K562 (cell line): ENCODE measurements around the gene BAIAP3. TPM values are rescaled to one million over a fixed set of nuclear protein-coding genes. Genes with fewer than 3 reads are reported as not detected.
A peak's percentile ranks its signal among the peaks of the same experiment; 100 is the strongest.

Experiments used
- ATAC-seq: fragments of 200-7000 bp; cut with Tn5 transposase; 3 replicates; pipeline ENCODE4 v1.9.1; 2020; ENCODE audit warnings: moderate library complexity
- BruUV-seq: library from RNA; stranded (reverse); fragments of 400-500 nt; replicated peaks from 2 replicates; lab custom pipeline; 2021; lab: Mats Ljungman, UMichigan
- CTCF ChIA-PET: fragments of 300-600 bp; formaldehyde crosslinking; extraction: SDS; loops from one replicate; lab custom pipeline; 2021; ENCODE audit warnings: low intra/inter-chr PET ratio; lab: Yijun Ruan, JAX
- POLR2A ChIA-PET: fragments of 300-600, 350-650 bp; sonication (Branson Sonifier 250); formaldehyde crosslinking; extraction: SDS; loops from one replicate; lab custom pipeline; 2021; ENCODE audit warnings: antibody characterized with exemption, inconsistent platforms; lab: Yijun Ruan, JAX
- DNase-seq, 4 experiments: peaks; one replicate each; pipeline versions ENCODE4 v3.0.0 to v3.0.0-alpha.2; 2011 to 2018; ENCODE audit warnings: low spot score in 3 of 4, mixed read lengths in 3 of 4; ENCODE audit errors: extremely low read depth in 1 of 4
- FAIRE-seq: peaks from 2 replicates; lab custom pipeline; 2011; peaks lifted over from hg19 to GRCh38; lab: Jason Lieb, UNC
- H2AFZ ChIP-seq: 2 replicates; pipeline ENCODE4 v1.6.0; 2011; ENCODE audit warnings: low read depth, low read length, control low read depth, inconsistent platforms
- H3K27ac ChIP-seq: fragments of 200-600 bp; 3 replicates; pipeline ENCODE4 v1.8.0; 2011; ENCODE audit warnings: low read depth, mild to moderate bottlenecking, control low read depth, inconsistent platforms, low read length, moderate library complexity, mixed read lengths; ENCODE audit errors: extremely low read depth
- H3K27me3 ChIP-seq, 2 experiments: fragments of 300-600 bp in 1 of 2; 2 replicates in 1 of 2; 3 replicates in 1 of 2; pipeline versions ENCODE4 v1.6.0 to v1.8.0; 2011; ENCODE audit warnings: inconsistent platforms in 2 of 2, low read length in 2 of 2, mild to moderate bottlenecking in 1 of 2, mixed read lengths in 1 of 2, moderate library complexity in 1 of 2; ENCODE audit not compliant: control insufficient read depth in 2 of 2, insufficient read depth in 2 of 2
- H3K36me3 ChIP-seq: fragments of 300-600 bp; 3 replicates; pipeline ENCODE4 v1.8.0; 2011; ENCODE audit warnings: mild to moderate bottlenecking, low read length, inconsistent platforms; ENCODE audit not compliant: control insufficient read depth, insufficient read depth
- H3K4me1 ChIP-seq, 2 experiments: fragments of 200-600 bp in 1 of 2; replicated peaks in 1 of 2; 2 replicates in 1 of 2; 3 replicates in 1 of 2; pipeline versions ENCODE4 v1.5.1 to v1.8.0; 2011; ENCODE audit warnings: inconsistent platforms in 2 of 2, low read length in 2 of 2, mild to moderate bottlenecking in 1 of 2, mixed read lengths in 1 of 2, moderate library complexity in 1 of 2; ENCODE audit not compliant: control insufficient read depth in 2 of 2, insufficient read depth in 2 of 2
- H3K4me2 ChIP-seq: 2 replicates; pipeline ENCODE4 v1.6.1; 2011; ENCODE audit warnings: low read length, control low read depth, inconsistent platforms, mixed read lengths; ENCODE audit not compliant: insufficient read depth
- H3K4me3 ChIP-seq: fragments of 200-600 bp; sonication (generic), shearing (Covaris generic); 2 replicates; pipeline ENCODE4 v1.5.1; 2016; ENCODE audit warnings: control low read depth, inconsistent platforms
- H3K79me2 ChIP-seq: fragments of 200-600 bp; 3 replicates; pipeline ENCODE4 v1.8.0; 2011; ENCODE audit warnings: low read length, inconsistent platforms; ENCODE audit not compliant: control insufficient read depth, insufficient read depth
- H3K9ac ChIP-seq, 2 experiments: 2 replicates each; pipeline versions ENCODE4 v1.6.0 to v1.6.1; 2011; ENCODE audit warnings: low read depth in 2 of 2, low read length in 2 of 2, control low read depth in 1 of 2, inconsistent platforms in 1 of 2, mild to moderate bottlenecking in 1 of 2, mixed read lengths in 1 of 2; ENCODE audit not compliant: insufficient read depth in 1 of 2
- H3K9me1 ChIP-seq: one replicate; pipeline ENCODE4 v1.6.0; 2011; ENCODE audit warnings: inconsistent platforms, mild to moderate bottlenecking, low read length, moderate library complexity; ENCODE audit not compliant: control insufficient read depth, insufficient read depth
- H3K9me3 ChIP-seq: replicated peaks from 2 replicates; pipeline ENCODE4 v1.5.1; 2011; ENCODE audit warnings: low read depth, low read length, inconsistent platforms; ENCODE audit not compliant: control insufficient read depth, insufficient read depth
- H4K20me1 ChIP-seq: replicated peaks from 2 replicates; pipeline ENCODE4 v1.6.1; 2011; ENCODE audit warnings: low read length, inconsistent platforms, mixed read lengths; ENCODE audit not compliant: control insufficient read depth, insufficient read depth
- NR2C2 ChIP-seq, 2 experiments: fragments of 200-800 bp in 1 of 2; sonication (Bioruptor generic) in 1 of 2; sonication (generic) in 1 of 2; formaldehyde crosslinking in 1 of 2; IDR thresholded peaks; 2 replicates each; pipeline versions ENCODE4 v1.6.1 to v1.8.0; 2016 to 2022; ENCODE audit warnings: mild to moderate bottlenecking in 1 of 2, missing compliant biosample characterization in 1 of 2, missing genetic modification characterization in 1 of 2, missing genetic modification reagents in 1 of 2
- ZNF124 ChIP-seq: sonication (generic); formaldehyde crosslinking; IDR thresholded peaks from 2 replicates; pipeline ENCODE4 v1.8.1; 2022; ENCODE audit warnings: missing genetic modification reagents
- ZNF263 ChIP-seq: sonication (generic); formaldehyde crosslinking; IDR thresholded peaks from 2 replicates; pipeline ENCODE4 v1.8.0; 2022; ENCODE audit warnings: mild to moderate bottlenecking, missing genetic modification reagents, borderline replicate concordance
- WGBS: fragments of 100-300 bp; shearing (Covaris generic); methylation state at CpG from one replicate; pipeline ENCODE4 v1.1.6; 2016; ENCODE audit warnings: low coverage, mixed read lengths; ENCODE audit not compliant: insufficient coverage; ENCODE audit errors: missing lambda C conversion rate; 5-methylcytosine and 5-hydroxymethylcytosine counted together
- in situ Hi-C: fragments of 300-500 bp; cut with MboI; formaldehyde crosslinking; loops from 4 replicates; pipeline ENCODE4 v1.15.0; 2018; ENCODE audit warnings: inconsistent platforms, mixed read lengths
- intact Hi-C: fragments of 100-400 bp; cut with micrococcal nuclease; formaldehyde crosslinking; loops from 2 replicates; pipeline ENCODE4 v1.14.2; 2022
- polyA plus RNA-seq, 8 experiments: library from polyadenylated mRNA; depleted of rRNA in 4 of 8; stranded (reverse) in 5 of 8; unstranded in 3 of 8; fragments of >200 nt; fragmentation: Nextera tagmentation in 2 of 8; fragmentation: Illumina TruSeq in 1 of 8; extraction: Ambion mirVana in 2 of 8; extraction: Trizol in 1 of 8; gene quantifications; 2 replicates each; pipeline versions ENCODE4 v1.2.1 to v1.2.3, GENCODE V29; 2011 to 2014; ENCODE audit warnings: inconsistent platforms in 1 of 8, missing spikeins in 1 of 8
- total RNA-seq, 7 experiments: library from RNA; depleted of rRNA in 6 of 7; stranded (reverse); fragments of >200 nt in 6 of 7; fragmentation: Illumina TruSeq in 2 of 7; extraction: Trizol in 2 of 7; gene quantifications; 2 replicates each; pipeline versions ENCODE4 v1.2.1 to v1.2.3, GENCODE V29; 2011 to 2021; ENCODE audit warnings: low replicate concordance in 1 of 7

BAIAP3 gene
- total and polyA plus RNA-seq, 9 of the 15 experiments (the other 6 are each of a cell fraction or from before 2014, with no cell fraction given): 0.03 to 4.5 (median 0.57) TPM; not detected in 1

- TF ChIP-seq ZNF263 (CRISPR knock-in tag) (peak; percentile 40; the same call in 1 of the 2 replicates), ZNF124 (CRISPR knock-in tag) (0 out of 2 replicates have a peak, but pooled peaks have one; percentile 44), NR2C2 (CRISPR knock-in tag; IDR thresholded peaks at IDR 0.05) (no peak), NR2C2 (tag; IDR thresholded peaks at IDR 0.05) (no peak)
- TF ChIP-seq, all 486 proteins: peak for 2
- no peaks in the 10 kb centered on the region for H3K79me2 ChIP-seq
- H3K9me3 ChIP-seq: no peaks in the 10 kb centered on the region
- no peak overlapping the region for H2AFZ ChIP-seq
- ATAC-seq (no peak), FAIRE-seq (no peak), DNase-seq (no peak)
- WGBS: 18% methylated on average over 39 of the region's 40 CpGs
- intact Hi-C loops: no loop called here
- peaks cover 11 to 57% of the 10 kb centered on the region in 2 experiments for H3K4me1 ChIP-seq
- peaks cover 5% of the 10 kb centered on the region; the same call in 1 of the 2 replicates for H4K20me1 ChIP-seq
- peak overlapping the region in 1 of 2 experiments; percentile 65; a peak in 1 of 4 replicates for H3K9ac ChIP-seq
- H3K27me3 ChIP-seq: peaks cover 27 to 53% of the 10 kb centered on the region in 2 experiments
- no TSS peak for BruUV-seq
- H3K27ac ChIP-seq: no peak overlapping the region
- ChIA-PET CTCF (no interaction called here), POLR2A (interaction anchor here (0.5 to 1.3 kb wide), 2 partner anchors 47 to 77 kb away, joined by 3 read pairs; no protein-coding TSS in a partner anchor)
- no peak overlapping the region for H3K4me3 ChIP-seq
- in situ Hi-C loops: no loop called here
- H3K9me1 ChIP-seq: no peaks in the 10 kb centered on the region
- H3K36me3 ChIP-seq: no peaks in the 10 kb centered on the region
- no peak overlapping the region for H3K4me2 ChIP-seq
Observed at GRCh38 chr16:1287982-1288670, 45.3 kb upstream of the BAIAP3 start.
